Activated T-cell treated with anti-CD3 and anti-CD28 coated beads, Interleukin-2, amount 50 U/mL, for 4 hours (primary cell): ENCODE data around the gene PRKCZ. TPM values are rescaled to one million over a fixed set of nuclear protein-coding genes. Genes with fewer than 3 reads are reported as not detected.

Experiments used
- ATAC-seq, 2 donors: fragments of 200-7000 bp; cut with Tn5 transposase; one replicate each; pipeline ENCODE4 v1.10.0; 2021
- DNase-seq: peaks from one replicate; pipeline ENCODE4 v3.0.0-alpha.2; 2020
- H3K27me3 Mint-ChIP-seq: one replicate; pipeline ENCODE4 v1.8.0; 2021; ENCODE audit warnings: low read depth, mixed read lengths
- H3K36me3 Mint-ChIP-seq: one replicate; pipeline ENCODE4 v1.8.0; 2022; ENCODE audit warnings: mixed read lengths; ENCODE audit not compliant: insufficient read depth
- H3K4me1 Mint-ChIP-seq: one replicate; pipeline ENCODE4 v1.8.0; 2021; ENCODE audit warnings: low read depth, mixed read lengths
- H3K4me3 Mint-ChIP-seq: one replicate; pipeline ENCODE4 v1.8.0; 2021; ENCODE audit warnings: mild to moderate bottlenecking, moderate library complexity, mixed read lengths
- H3K9me3 Mint-ChIP-seq: one replicate; pipeline ENCODE4 v1.8.0; 2021; ENCODE audit warnings: mixed read lengths
- total RNA-seq, 3 donors: library from RNA; stranded (reverse); gene quantifications; one replicate each; pipeline ENCODE4 v1.2.1, GENCODE V29; 2021

The PRKCZ gene
- total RNA-seq, 3 donors from 2014 or later, result 15.0 to 15.6 (median 15.0) TPM

DNA sequence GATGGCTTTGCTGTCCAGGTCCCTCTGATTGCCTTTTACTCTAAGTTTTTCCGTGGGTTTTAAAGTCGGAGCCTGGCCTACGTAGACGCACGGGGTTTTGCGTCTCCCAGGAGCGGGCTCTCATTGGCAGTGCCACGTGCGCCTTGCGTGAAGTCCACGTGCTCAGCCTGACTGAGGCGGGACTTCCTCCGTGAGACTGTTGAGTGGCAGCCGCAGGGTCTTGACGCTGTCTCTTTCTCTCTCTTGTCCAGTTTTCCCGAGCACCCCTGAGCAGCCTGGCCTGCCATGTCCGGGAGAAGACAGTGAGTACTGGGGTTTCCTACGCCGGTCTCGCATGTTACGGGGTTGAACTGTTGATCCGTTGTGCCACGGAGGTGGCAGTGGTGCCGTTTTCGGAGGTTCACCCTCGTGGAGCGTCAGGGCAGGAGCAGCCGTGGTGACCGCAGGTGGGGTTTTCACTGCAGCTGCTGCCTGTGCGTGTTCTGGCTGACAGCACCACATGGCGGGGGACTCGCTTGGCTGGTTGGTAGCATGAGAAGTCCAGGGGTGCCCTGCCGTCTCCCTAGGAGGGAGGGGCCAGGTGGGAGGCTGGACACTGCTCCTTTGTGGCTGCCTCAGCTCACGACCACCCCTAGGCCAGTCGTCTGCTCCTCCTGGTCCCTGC lies 9.2 kb downstream of the PRKCZ start:
- Mint-ChIP-seq H3K9me3 (peaks cover 5% of the 10 kb centered on the region), H3K4me1 (no peaks in the 10 kb centered on the region), H3K4me3 (no peak overlapping the region), H3K36me3 (peaks cover 18% of the 10 kb centered on the region), H3K27me3 (no peaks in the 10 kb centered on the region)
- ATAC-seq, result no peak
- DNase-seq, result no peak

DNA sequence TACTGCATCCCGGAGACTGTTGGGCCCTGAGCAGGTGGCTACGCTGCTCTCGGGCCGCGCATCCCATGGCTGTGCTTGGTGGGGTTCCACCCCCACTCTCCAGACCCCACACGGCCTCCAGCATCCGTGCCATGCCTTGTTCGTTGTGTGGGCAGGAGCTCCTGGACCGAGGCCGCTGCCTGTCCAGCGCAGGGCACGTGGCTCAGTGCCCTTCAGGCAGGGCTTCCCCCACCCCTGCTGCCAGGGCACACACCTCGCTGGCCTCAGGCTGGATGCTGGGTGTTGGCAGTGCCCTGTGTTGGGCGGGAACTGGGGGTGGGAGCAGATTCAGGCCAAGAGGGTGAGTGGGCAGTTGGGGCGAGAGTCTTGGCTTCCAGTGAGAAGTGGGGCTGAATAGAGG lies 9.9 kb downstream of the PRKCZ start:
- DNase-seq (no peak), ATAC-seq (no peak)
- Mint-ChIP-seq H3K4me3 (no peak overlapping the region), H3K36me3 (peaks cover 21% of the 10 kb centered on the region), H3K27me3 (no peaks in the 10 kb centered on the region), H3K4me1 (no peaks in the 10 kb centered on the region), H3K9me3 (peaks cover 6% of the 10 kb centered on the region)

GRCh38 chr1:2060535-2060934 lies 10.3 kb downstream of the PRKCZ start:
- no peak for ATAC-seq
- H3K4me3 Mint-ChIP-seq, result no peak overlapping the region
- peaks cover 23% of the 10 kb centered on the region for H3K36me3 Mint-ChIP-seq
- peaks cover 6% of the 10 kb centered on the region for H3K9me3 Mint-ChIP-seq
- no peak for DNase-seq
- no peaks in the 10 kb centered on the region for H3K4me1 Mint-ChIP-seq
- H3K27me3 Mint-ChIP-seq, result no peaks in the 10 kb centered on the region

DNA sequence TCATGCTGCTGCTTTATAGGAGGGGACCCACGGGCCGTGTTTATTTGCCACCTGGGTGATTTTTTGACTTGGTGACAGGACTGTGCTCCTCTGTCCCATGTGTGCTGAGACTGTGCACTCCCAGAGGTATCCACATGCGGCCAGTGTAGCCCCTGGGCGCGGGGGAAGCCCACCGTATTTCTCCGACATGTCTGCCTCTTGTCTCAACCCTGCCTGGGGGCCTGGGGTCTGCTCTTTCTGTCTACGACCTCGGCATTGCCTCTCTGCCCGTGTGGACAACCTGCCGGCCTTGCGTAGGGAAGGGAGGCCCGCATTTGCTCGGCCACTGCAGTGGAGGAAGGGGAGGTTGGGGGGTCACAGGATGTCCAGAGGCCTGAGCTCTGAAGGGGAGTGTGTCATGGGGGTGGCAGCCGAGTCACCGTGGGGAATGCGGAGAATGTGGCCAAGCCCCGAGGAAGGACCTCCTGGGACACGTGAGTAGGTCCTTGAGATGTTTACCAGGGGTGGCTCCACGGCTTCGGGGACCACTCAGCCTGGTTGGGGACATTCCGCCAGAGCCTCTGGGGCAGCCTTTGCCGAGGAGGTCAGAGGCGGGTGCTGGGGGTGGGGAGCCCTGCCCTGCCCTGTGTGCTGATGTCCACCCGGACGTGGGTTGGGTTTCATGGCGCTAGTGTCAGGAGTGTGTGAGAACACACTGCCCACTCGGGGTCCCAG lies 11.0 kb downstream of the PRKCZ start:
- no peaks in the 10 kb centered on the region for H3K4me1 Mint-ChIP-seq
- DNase-seq (no peak), ATAC-seq (no peak)
- peaks cover 6% of the 10 kb centered on the region for H3K9me3 Mint-ChIP-seq
- H3K4me3 Mint-ChIP-seq, result no peak overlapping the region
- no peaks in the 10 kb centered on the region for H3K27me3 Mint-ChIP-seq
- H3K36me3 Mint-ChIP-seq, result peaks cover 28% of the 10 kb centered on the region

DNA sequence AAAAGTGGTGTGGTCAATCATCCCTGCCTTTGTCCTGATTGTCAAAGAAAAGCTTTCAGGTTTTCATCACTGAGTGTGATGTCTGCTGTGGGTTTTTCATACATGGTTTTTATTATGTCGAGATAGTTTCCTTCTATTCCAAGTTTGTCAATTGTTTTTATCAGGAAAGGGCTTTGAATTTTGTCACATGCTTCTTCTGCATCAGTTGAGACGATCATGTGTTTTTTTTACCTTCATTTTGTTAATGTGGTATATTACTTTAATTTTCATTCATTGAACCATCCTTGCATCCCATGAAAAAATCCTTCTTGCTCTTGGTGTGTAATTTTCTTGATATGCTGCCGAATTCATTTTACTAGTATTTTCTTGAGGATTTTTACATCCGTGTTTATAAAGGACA lies 15.5 kb downstream of the PRKCZ start:
- ATAC-seq (no peak), DNase-seq (no peak)
- H3K4me3 Mint-ChIP-seq, result no peak overlapping the region
- peaks cover 6% of the 10 kb centered on the region for H3K9me3 Mint-ChIP-seq
- H3K4me1 Mint-ChIP-seq, result no peaks in the 10 kb centered on the region
- no peaks in the 10 kb centered on the region for H3K27me3 Mint-ChIP-seq
- H3K36me3 Mint-ChIP-seq, result peaks cover 37% of the 10 kb centered on the region

- Mint-ChIP-seq H3K27me3 (no peaks in the 10 kb centered on the region), H3K4me1 (peaks cover 5% of the 10 kb centered on the region), H3K36me3 (peaks cover 35% of the 10 kb centered on the region), H3K4me3 (no peak overlapping the region), H3K9me3 (peaks cover 6% of the 10 kb centered on the region)
- ATAC-seq (no peak), DNase-seq (no peak)
Measured at GRCh38 chr1:2067393-2067792, 17.2 kb downstream of the PRKCZ start.

DNA sequence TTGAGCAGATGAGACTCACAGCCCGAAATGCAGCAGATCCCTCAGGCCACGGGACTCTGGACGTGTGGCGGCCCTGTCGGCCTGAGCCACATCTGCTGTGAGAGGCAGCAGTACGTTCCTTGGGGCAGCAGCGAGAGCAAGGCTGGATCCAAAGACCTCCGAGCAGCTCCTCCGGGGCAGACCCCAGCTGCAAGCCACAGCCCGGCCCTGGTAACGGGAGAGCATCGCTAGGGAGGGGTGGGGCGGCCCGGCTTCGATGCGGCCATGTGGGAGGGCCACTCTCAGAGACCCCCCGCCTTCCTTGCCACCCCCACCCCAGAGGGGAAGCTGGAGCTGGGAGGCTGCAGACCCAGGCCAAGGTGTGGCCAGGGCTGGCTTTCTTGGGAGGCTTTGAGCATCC lies 17.8 kb downstream of the PRKCZ start:
- H3K36me3 Mint-ChIP-seq, result peaks cover 35% of the 10 kb centered on the region
- H3K4me1 Mint-ChIP-seq, result peaks cover 5% of the 10 kb centered on the region

DNA sequence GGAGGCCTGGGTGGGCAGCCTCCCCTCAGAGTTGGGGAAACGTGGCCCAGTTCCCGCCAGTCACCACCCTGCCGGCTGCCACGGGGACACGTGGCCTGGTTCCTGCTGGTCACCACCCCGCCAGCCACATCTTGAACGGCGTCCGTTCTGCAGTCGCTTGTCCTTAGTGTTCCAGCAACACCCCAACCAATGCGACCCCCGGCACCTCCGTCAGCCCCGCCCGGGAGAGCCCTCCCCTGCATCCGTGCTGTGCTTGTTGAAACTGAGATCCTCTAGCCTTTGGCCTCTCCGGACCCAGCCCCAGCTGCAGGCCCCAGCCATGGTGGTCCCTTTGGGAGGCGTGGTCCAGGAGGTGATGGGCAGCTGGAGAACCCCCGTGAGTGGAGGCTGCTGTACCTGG lies 18.7 kb downstream of the PRKCZ start:
- no peaks in the 10 kb centered on the region for H3K27me3 Mint-ChIP-seq

More for the DNA sequence above, 17.8 kb downstream of the PRKCZ start:
- H3K4me3 Mint-ChIP-seq, result no peak overlapping the region
- ATAC-seq (no peak), DNase-seq (no peak)
- no peaks in the 10 kb centered on the region for H3K27me3 Mint-ChIP-seq
- H3K9me3 Mint-ChIP-seq, result peaks cover 6% of the 10 kb centered on the region

DNA sequence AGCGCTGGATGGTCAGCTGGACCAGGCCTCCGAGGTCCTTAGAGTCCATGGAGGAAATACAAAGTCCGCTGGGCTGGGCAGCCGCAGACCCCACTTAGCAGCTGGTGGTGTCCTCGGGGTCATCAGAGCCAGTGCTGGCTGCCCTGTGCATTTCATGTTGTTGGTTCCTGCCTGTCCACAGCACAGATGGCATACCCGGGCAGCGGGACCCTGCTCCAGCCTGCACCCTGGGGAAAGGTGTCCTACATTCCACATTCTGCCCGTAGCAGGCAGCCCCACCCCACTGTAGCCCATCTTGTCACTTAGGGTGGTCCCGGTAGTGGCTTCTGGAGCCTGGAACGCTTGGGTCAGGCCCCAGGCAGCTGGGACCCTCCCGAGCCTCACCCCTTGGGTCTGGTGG lies 19.8 kb downstream of the PRKCZ start:
- Mint-ChIP-seq H3K9me3 (no peaks in the 10 kb centered on the region), H3K27me3 (no peaks in the 10 kb centered on the region), H3K4me3 (no peak overlapping the region), H3K4me1 (peaks cover 5% of the 10 kb centered on the region), H3K36me3 (peaks cover 27% of the 10 kb centered on the region)
- no peak for ATAC-seq
- no peak for DNase-seq

More for the DNA sequence above, 18.7 kb downstream of the PRKCZ start:
- peaks cover 6% of the 10 kb centered on the region for H3K9me3 Mint-ChIP-seq
- H3K4me1 Mint-ChIP-seq, result peaks cover 5% of the 10 kb centered on the region
- no peak overlapping the region for H3K4me3 Mint-ChIP-seq
- peaks cover 32% of the 10 kb centered on the region for H3K36me3 Mint-ChIP-seq
- no peak for DNase-seq
- ATAC-seq, result no peak

- Mint-ChIP-seq H3K4me3 (no peak overlapping the region), H3K27me3 (no peaks in the 10 kb centered on the region), H3K9me3 (no peaks in the 10 kb centered on the region), H3K4me1 (peaks cover 5% of the 10 kb centered on the region), H3K36me3 (peaks cover 27% of the 10 kb centered on the region)
- no peak for ATAC-seq
- DNase-seq, result no peak
Measured at GRCh38 chr1:2070800-2071530, 20.8 kb downstream of the PRKCZ start.

DNA sequence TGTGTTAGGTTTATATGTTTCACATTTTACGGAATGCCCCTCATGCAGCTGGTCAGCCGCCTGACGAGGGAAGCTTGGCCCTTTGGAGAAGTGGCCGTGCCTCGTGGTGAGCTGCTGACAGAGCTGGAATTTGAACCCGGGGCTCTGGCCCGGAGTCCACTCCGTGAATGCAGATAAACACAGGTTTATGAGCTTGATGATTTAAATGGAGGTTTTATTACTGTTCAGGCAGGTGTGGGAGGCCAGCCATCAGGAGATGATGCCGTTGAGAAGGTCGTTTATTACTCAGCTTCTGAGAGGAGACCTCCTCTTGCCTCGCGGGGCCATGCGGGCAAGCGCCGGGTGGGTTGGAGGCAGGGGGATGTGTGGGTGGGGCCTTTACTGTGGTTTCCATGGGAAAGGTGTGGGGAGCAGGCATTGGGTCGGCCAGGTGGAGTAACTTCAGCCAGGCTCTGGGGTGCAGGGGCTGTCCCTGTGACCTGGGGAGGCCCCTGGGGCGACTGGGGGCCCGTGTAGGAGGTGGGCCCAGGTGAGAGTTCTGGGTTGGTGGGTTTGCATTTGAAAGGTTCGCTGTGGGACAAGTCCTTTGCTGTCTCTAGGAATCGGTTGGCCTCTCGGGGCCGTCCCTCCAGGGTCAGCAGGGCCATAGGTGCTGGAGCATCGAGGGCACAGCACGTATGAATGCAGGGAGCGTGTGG lies 22.0 kb downstream of the PRKCZ start:
- Mint-ChIP-seq H3K4me1 (peaks cover 5% of the 10 kb centered on the region), H3K27me3 (no peaks in the 10 kb centered on the region), H3K9me3 (peaks cover 6% of the 10 kb centered on the region), H3K4me3 (no peak overlapping the region), H3K36me3 (peaks cover 22% of the 10 kb centered on the region)
- ATAC-seq, result no peak
- no peak for DNase-seq

DNA sequence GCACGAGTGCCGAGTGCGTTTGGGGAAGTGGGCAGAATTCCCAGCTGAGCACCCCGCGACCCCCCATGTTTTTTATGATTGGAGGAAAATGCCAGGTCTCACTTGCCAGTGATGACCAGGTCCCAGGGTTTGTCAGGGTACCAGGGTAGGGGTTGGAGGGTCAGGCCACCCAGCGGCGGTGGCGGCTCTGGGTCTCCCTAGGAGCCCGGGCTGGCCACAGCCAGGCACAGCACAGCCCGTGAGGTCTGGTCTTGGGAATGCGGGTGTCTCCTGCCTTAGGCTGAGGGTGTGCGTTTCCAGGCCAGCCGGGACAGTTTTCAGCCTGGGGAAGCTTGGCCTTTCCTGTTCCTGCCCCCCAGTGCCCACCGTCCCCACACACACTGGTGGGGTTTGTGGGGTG lies 22.7 kb downstream of the PRKCZ start:
- DNase-seq, result no peak

DNA sequence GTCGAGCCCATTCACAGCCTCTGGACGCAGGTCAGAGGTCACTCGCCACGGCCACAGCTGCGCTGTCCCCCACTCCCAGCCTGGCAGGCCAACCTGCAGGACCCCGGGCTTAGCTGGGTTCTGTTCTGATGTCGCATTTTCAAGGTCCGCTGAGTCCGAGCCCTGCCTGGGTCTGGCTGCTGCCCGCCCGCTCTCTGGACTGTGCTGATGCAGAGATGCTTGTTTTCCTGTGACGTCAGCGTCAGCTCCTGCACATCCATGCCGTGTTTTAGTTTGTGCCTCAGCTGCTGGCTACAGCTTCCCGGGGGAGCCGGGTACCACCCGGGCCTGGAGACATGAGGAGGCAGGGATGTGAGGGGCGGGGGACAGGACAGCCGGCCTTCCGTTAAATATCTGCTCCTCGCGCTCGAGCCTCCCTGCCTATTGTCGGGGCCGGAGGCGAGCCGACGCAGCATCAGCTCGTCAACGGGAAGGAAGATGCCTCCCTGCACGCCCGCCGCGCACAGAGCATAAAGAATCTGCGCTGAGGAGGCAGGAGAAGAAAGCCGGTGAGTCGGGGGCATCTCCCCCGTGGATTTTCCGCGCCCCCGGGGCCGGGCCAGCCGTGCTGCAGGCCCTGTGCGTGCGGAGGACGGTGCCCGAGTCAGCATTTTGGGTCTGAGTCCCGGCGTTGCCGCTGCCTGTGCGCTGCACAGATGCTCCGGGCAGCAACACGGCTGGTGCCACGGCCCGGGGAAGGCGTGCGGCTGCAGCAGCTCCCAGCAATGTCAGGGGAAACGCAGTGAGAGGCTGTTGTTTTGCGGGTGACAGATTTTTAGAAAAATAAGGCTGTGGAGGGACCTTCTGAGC lies 23.4 kb downstream of the PRKCZ start:
- no peak overlapping the region for H3K4me3 Mint-ChIP-seq
- H3K4me1 Mint-ChIP-seq, result peaks cover 5% of the 10 kb centered on the region
- ATAC-seq (no peak), DNase-seq (no peak)
- no peaks in the 10 kb centered on the region for H3K27me3 Mint-ChIP-seq
- H3K9me3 Mint-ChIP-seq, result peaks cover 18% of the 10 kb centered on the region
- peaks cover 29% of the 10 kb centered on the region for H3K36me3 Mint-ChIP-seq

More for the DNA sequence above, 22.7 kb downstream of the PRKCZ start:
- ATAC-seq, result no peak
- peaks cover 5% of the 10 kb centered on the region for H3K4me1 Mint-ChIP-seq
- H3K27me3 Mint-ChIP-seq, result no peaks in the 10 kb centered on the region
- H3K36me3 Mint-ChIP-seq, result peaks cover 23% of the 10 kb centered on the region
- H3K9me3 Mint-ChIP-seq, result peaks cover 11% of the 10 kb centered on the region
- H3K4me3 Mint-ChIP-seq, result no peak overlapping the region
